IMR-90 (cell line): ENCODE data around the gene PCDHGB5. TPM values are rescaled to one million over a fixed set of nuclear protein-coding genes. Genes with fewer than 3 reads are reported as not detected.

Experiments
- ATAC-seq: fragments of 200-7000 bp; cut with Tn5 transposase; 2 replicates; pipeline ENCODE4 v1.9.1; 2020; ENCODE audit warnings: low read depth, mild to moderate bottlenecking, moderate library complexity
- BruUV-seq: library from RNA; stranded (reverse); fragments of 400-500 nt; replicated peaks from 2 replicates; lab custom pipeline; 2021; lab: Mats Ljungman, UMichigan
- CTCF ChIA-PET: fragments of 300-600 bp; formaldehyde crosslinking; extraction: SDS; loops from one replicate; lab custom pipeline; 2021; ENCODE audit warnings: antibody characterized with exemption; lab: Yijun Ruan, JAX
- POLR2A ChIA-PET: fragments of 300-600 bp; sonication (Branson Sonifier 250); formaldehyde crosslinking; loops from one replicate; lab custom pipeline; 2022; ENCODE audit warnings: antibody characterized with exemption; ENCODE audit not compliant: unreplicated experiment; lab: Charles Lee
- DNase-seq: peaks from one replicate; pipeline ENCODE4 v3.0.0; 2013
- H2AFZ ChIP-seq: replicated peaks from 2 replicates; pipeline ENCODE3; 2013; ENCODE audit warnings: low read length, mild to moderate bottlenecking; ENCODE audit not compliant: poor library complexity
- H2AK5ac ChIP-seq: 2 replicates; pipeline ENCODE4 v1.6.1; 2013; ENCODE audit warnings: low read depth, low read length, inconsistent platforms
- H2AK9ac ChIP-seq: replicated peaks from 2 replicates; pipeline ENCODE3; 2013; ENCODE audit warnings: mild to moderate bottlenecking, low read depth, low read length, moderate library complexity; ENCODE audit not compliant: poor library complexity
- H2BK120ac ChIP-seq: 2 replicates; pipeline ENCODE4 v1.6.1; 2013; ENCODE audit warnings: low read depth, low read length, inconsistent platforms
- H2BK15ac ChIP-seq: 3 replicates; pipeline ENCODE4 v1.6.1; 2013; ENCODE audit warnings: low read depth, low read length, inconsistent platforms
- H2BK20ac ChIP-seq: 2 replicates; pipeline ENCODE4 v1.6.1; 2013; ENCODE audit warnings: low read depth, mild to moderate bottlenecking, inconsistent platforms, low read length, moderate library complexity
- H2BK5ac ChIP-seq: 2 replicates; pipeline ENCODE4 v1.6.1; 2013; ENCODE audit warnings: mild to moderate bottlenecking, low read depth, low read length, inconsistent platforms; ENCODE audit not compliant: poor library complexity, severe bottlenecking
- H3K14ac ChIP-seq: replicated peaks from 2 replicates; pipeline ENCODE4 v1.6.1; 2013; ENCODE audit warnings: low read depth, low read length, inconsistent platforms
- H3K18ac ChIP-seq: 2 replicates; pipeline ENCODE4 v1.6.1; 2013; ENCODE audit warnings: low read depth, low read length, control low read depth
- H3K23ac ChIP-seq: 2 replicates; pipeline ENCODE4 v1.6.1; 2013; ENCODE audit warnings: low read depth, low read length, inconsistent platforms
- H3K27ac ChIP-seq: 2 replicates; pipeline ENCODE4 v1.5.1; 2013; ENCODE audit warnings: mild to moderate bottlenecking, control low read depth, low read length; ENCODE audit not compliant: insufficient read depth
- H3K27me3 ChIP-seq: 2 replicates; pipeline ENCODE4 v1.6.1; 2013; ENCODE audit warnings: low read length; ENCODE audit not compliant: control insufficient read depth, insufficient read depth
- H3K36me3 ChIP-seq: 2 replicates; pipeline ENCODE4 v1.6.1; 2013; ENCODE audit warnings: low read length, mixed read lengths; ENCODE audit not compliant: control insufficient read depth, insufficient read depth
- H3K4ac ChIP-seq: 2 replicates; pipeline ENCODE4 v1.6.1; 2013; ENCODE audit warnings: low read depth, low read length, inconsistent platforms
- H3K4me1 ChIP-seq: 2 replicates; pipeline ENCODE4 v1.6.1; 2013; ENCODE audit warnings: low read length, mixed read lengths; ENCODE audit not compliant: control insufficient read depth, insufficient read depth
- H3K4me2 ChIP-seq: 2 replicates; pipeline ENCODE4 v1.6.1; 2013; ENCODE audit warnings: low read depth, mild to moderate bottlenecking, control low read depth, low read length, moderate library complexity
- H3K4me3 ChIP-seq: 2 replicates; pipeline ENCODE4 v1.5.1; 2013; ENCODE audit warnings: low read depth, mild to moderate bottlenecking, control low read depth, low read length, moderate library complexity; ENCODE audit not compliant: insufficient read depth
- H3K56ac ChIP-seq: 2 replicates; pipeline ENCODE4 v1.6.1; 2013; ENCODE audit warnings: low read length, inconsistent platforms; ENCODE audit not compliant: insufficient read depth; ENCODE audit errors: extremely low read depth
- H3K79me1 ChIP-seq, 2 experiments: 2 replicates each; pipeline ENCODE4 v1.6.1; 2013; ENCODE audit warnings: low read length in 2 of 2, inconsistent platforms in 1 of 2, low read depth in 1 of 2
- H3K9ac ChIP-seq: 2 replicates; pipeline ENCODE4 v1.6.1; 2013; ENCODE audit warnings: low read depth, low read length, control low read depth
- H3K9me1 ChIP-seq: 2 replicates; pipeline ENCODE4 v1.6.1; 2013; ENCODE audit warnings: low read length, inconsistent platforms; ENCODE audit not compliant: insufficient read depth
- H3K9me3 ChIP-seq: 2 replicates; pipeline ENCODE4 v1.6.1; 2013; ENCODE audit warnings: low read length; ENCODE audit not compliant: control insufficient read depth, insufficient read depth
- H4K20me1 ChIP-seq: 2 replicates; pipeline ENCODE4 v1.6.1; 2013; ENCODE audit warnings: low read length, inconsistent platforms; ENCODE audit not compliant: insufficient read depth
- H4K5ac ChIP-seq: 2 replicates; pipeline ENCODE4 v1.6.1; 2013; ENCODE audit warnings: mild to moderate bottlenecking, low read depth, low read length, control low read depth
- H4K8ac ChIP-seq, 2 experiments: 2 replicates each; pipeline ENCODE4 v1.6.1; 2013; ENCODE audit warnings: low read depth in 2 of 2, low read length in 2 of 2, control low read depth in 1 of 2, inconsistent platforms in 1 of 2
- H4K91ac ChIP-seq: 2 replicates; pipeline ENCODE4 v1.6.1; 2013; ENCODE audit warnings: low read depth, low read length, inconsistent platforms; ENCODE audit not compliant: insufficient read depth
- BHLHE40 ChIP-seq: fragments of 150-350 bp; IDR thresholded peaks from 2 replicates; pipeline ENCODE4 v1.6.1; 2016; ENCODE audit warnings: mild to moderate bottlenecking, low read depth, low read length
- CEBPB ChIP-seq: IDR thresholded peaks from 2 replicates; pipeline ENCODE4 v1.6.1; 2012; ENCODE audit warnings: low read depth, low read length, improper control_type of control experiment
- FOS ChIP-seq: fragments of 150-350 bp; IDR thresholded peaks from 2 replicates; pipeline ENCODE4 v1.6.1; 2016; ENCODE audit warnings: low read depth, low read length
- MAFK ChIP-seq: IDR thresholded peaks from 2 replicates; pipeline ENCODE4 v1.6.1; 2012; ENCODE audit warnings: low read depth, low read length, improper control_type of control experiment
- MXI1 ChIP-seq: IDR thresholded peaks from 2 replicates; pipeline ENCODE4 v1.6.1; 2012; ENCODE audit warnings: low read depth, mild to moderate bottlenecking, low read length, moderate library complexity, borderline replicate concordance
- NFE2L2 ChIP-seq: fragments of 150-350 bp; IDR thresholded peaks from 2 replicates; pipeline ENCODE4 v1.6.1; 2016; ENCODE audit warnings: low read depth, mild to moderate bottlenecking, low read length
- RCOR1 ChIP-seq: IDR thresholded peaks from 2 replicates; pipeline ENCODE4 v1.6.1; 2012; ENCODE audit warnings: mild to moderate bottlenecking, low read length, improper control_type of control experiment; ENCODE audit not compliant: insufficient replicate concordance
- SMC3 ChIP-seq: fragments of 150-350 bp; IDR thresholded peaks from 2 replicates; pipeline ENCODE4 v1.6.1; 2016; ENCODE audit warnings: low read depth, mild to moderate bottlenecking, antibody characterized with exemption, low read length, moderate library complexity
- WGBS, 2 experiments: methylation state at CpG; one replicate each; pipeline versions ENCODE4 v1.1.5 to v1.1.7; 2013; ENCODE audit warnings: missing lambda C conversion rate in 2 of 2; ENCODE audit not compliant: insufficient read length in 1 of 2; ENCODE audit errors: extremely low coverage in 2 of 2; 5-methylcytosine and 5-hydroxymethylcytosine counted together
- dilution Hi-C: fragments of 300-500 bp; cut with HindIII; formaldehyde crosslinking; loops from one replicate; pipeline ENCODE4 v1.14.3; 2018; ENCODE audit warnings: low sequenced_read_pairs; ENCODE audit not compliant: unreplicated experiment
- in situ Hi-C: fragments of 300-500 bp; cut with MboI; formaldehyde crosslinking; loops from 3 replicates; pipeline ENCODE4 v1.14.3; 2019; ENCODE audit warnings: low sequenced_read_pairs, inconsistent platforms, mixed read lengths
- intact Hi-C: fragments of 100-400 bp; cut with micrococcal nuclease; formaldehyde crosslinking; loops from 2 replicates; pipeline ENCODE4 v1.10.0; 2022
- polyA plus RNA-seq, 3 experiments: library from polyadenylated mRNA; depleted of rRNA; stranded (reverse); fragments of >200 nt; gene quantifications; 2 replicates each; pipeline ENCODE4 v1.2.3, GENCODE V29; 2012; ENCODE audit warnings: low replicate concordance in 1 of 3
- total RNA-seq: library from RNA; depleted of rRNA; stranded (reverse); fragments of >200 nt; gene quantifications from 2 replicates; pipeline ENCODE4 v1.2.3, GENCODE V29; 2012
- TF ChIP-seq, protein P1 (sequence below): fragments of 150-350 bp; IDR thresholded peaks from 2 replicates; pipeline ENCODE4 v1.6.1; 2017; ENCODE audit warnings: mild to moderate bottlenecking, antibody characterized with exemption, low read length, low read depth
- TF ChIP-seq, protein P2 (sequence below): conservative IDR thresholded peaks from 2 replicates; pipeline ENCODE4 v1.5.1; 2012; ENCODE audit warnings: mild to moderate bottlenecking, low read depth, low read length, improper control_type of control experiment

PCDHGB5 gene
- total and polyA plus RNA-seq, 2 of the 4 experiments (the other 2 are of a cell fraction) = 17.2 to 20.0 TPM

DNA sequence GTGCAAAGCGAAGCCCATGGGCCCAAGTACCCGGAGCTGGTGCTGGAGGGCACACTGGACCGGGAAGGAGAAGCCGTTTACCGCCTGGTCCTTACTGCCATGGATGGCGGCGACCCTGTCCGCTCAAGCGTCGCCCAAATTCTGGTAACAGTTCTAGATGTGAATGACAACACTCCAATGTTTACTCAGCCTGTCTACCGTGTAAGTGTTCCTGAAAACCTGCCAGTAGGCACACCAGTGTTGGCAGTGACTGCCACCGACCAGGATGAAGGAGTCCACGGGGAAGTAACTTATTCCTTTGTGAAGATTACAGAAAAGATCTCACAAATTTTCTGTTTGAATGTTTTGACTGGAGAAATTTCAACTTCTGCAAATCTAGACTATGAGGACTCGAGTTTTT is 23.1 kb upstream of the PCDHGB5 start:
- Histone ChIP-seq H2AK9ac (no peak overlapping the region), H3K23ac (no peak overlapping the region), H2BK20ac (no peak overlapping the region), H4K8ac (no peak overlapping the region), H3K4ac (no peak overlapping the region), H2BK5ac (no peak overlapping the region), H4K20me1 (no peaks in the 10 kb centered on the region), H3K14ac (no peak overlapping the region), H3K27me3 (no peaks in the 10 kb centered on the region), H3K9ac (no peak overlapping the region), H3K18ac (no peak overlapping the region), H3K56ac (no peak overlapping the region), H3K9me3 (peaks cover 61% of the 10 kb centered on the region), H2BK120ac (no peak overlapping the region), H3K27ac (no peak overlapping the region), H4K91ac (no peak overlapping the region), H3K4me2 (0 out of 2 replicates have a peak overlapping the region, but pooled peaks have one; percentile 8), H3K4me3 (no peak overlapping the region), H4K5ac (no peak overlapping the region), H2AK5ac (no peak overlapping the region), H3K79me1 (no peaks in the 10 kb centered on the region), H3K36me3 (peaks cover 23% of the 10 kb centered on the region), H3K4me1 (no peaks in the 10 kb centered on the region), H2BK15ac (no peak overlapping the region), H2AFZ (peak overlapping the region; percentile 3), H3K9me1 (no peaks in the 10 kb centered on the region)
- ChIA-PET POLR2A (no interaction called here), CTCF (interaction anchor here (0.8 to 1.3 kb wide), 3 partner anchors 16 to 186 kb away, joined by 3 to 7 read pairs (median 4); no protein-coding TSS in a partner anchor)
- dilution Hi-C loops = no loop called here
- in situ Hi-C loops = no loop called here
- WGBS, 2 experiments = 60% methylated on average over 8 of the region's 14 CpGs; no CpG with 5 or more reads in 1 of the 2 experiments
- BruUV-seq = no TSS peak
- intact Hi-C loops = no loop called here
- ATAC-seq (no peak), DNase-seq (no peak)
- TF ChIP-seq MXI1 (no peak), MAFK (no peak), RCOR1 (no peak), BHLHE40 (no peak), SMC3 (no peak), CEBPB (no peak), NFE2L2 (no peak), FOS (no peak)
- TF ChIP-seq, protein P1, sequence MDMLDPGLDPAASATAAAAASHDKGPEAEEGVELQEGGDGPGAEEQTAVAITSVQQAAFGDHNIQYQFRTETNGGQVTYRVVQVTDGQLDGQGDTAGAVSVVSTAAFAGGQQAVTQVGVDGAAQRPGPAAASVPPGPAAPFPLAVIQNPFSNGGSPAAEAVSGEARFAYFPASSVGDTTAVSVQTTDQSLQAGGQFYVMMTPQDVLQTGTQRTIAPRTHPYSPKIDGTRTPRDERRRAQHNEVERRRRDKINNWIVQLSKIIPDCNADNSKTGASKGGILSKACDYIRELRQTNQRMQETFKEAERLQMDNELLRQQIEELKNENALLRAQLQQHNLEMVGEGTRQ = no peak
- TF ChIP-seq, protein P2, sequence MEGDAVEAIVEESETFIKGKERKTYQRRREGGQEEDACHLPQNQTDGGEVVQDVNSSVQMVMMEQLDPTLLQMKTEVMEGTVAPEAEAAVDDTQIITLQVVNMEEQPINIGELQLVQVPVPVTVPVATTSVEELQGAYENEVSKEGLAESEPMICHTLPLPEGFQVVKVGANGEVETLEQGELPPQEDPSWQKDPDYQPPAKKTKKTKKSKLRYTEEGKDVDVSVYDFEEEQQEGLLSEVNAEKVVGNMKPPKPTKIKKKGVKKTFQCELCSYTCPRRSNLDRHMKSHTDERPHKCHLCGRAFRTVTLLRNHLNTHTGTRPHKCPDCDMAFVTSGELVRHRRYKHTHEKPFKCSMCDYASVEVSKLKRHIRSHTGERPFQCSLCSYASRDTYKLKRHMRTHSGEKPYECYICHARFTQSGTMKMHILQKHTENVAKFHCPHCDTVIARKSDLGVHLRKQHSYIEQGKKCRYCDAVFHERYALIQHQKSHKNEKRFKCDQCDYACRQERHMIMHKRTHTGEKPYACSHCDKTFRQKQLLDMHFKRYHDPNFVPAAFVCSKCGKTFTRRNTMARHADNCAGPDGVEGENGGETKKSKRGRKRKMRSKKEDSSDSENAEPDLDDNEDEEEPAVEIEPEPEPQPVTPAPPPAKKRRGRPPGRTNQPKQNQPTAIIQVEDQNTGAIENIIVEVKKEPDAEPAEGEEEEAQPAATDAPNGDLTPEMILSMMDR = no peak
